SHP77 treated with DMSO at 0.1 percent for 48 hours (cell line): Measurements from ENCODE around the gene HEXB.

Experiments
- DNase-seq: peaks from one replicate; lab custom pipeline; 2025; lab: John Stamatoyannopoulos, UW

HEXB gene

GRCh38 chr5:74684900-74685851 lies at the start of gene HEXB:
Gene HEXB, plus strand, starts transcription at chr5:74685233. Its CDS starts 28 bp downstream, at chr5:74685261.
- peak; percentile 36 for DNase-seq

GRCh38 chr5:74636149-74636548 lies 48.9 kb upstream of the HEXB start:
- DNase-seq = no peak

- DNase-seq = no peak
Measured at GRCh38 chr5:74636552-74636951, 48.5 kb upstream of the HEXB start.

- no peak for DNase-seq
Measured at GRCh38 chr5:74638544-74638969, 46.5 kb upstream of the HEXB start.

- DNase-seq = no peak
Measured at GRCh38 chr5:74638970-74639806, 45.8 kb upstream of the HEXB start.

GRCh38 chr5:74639807-74640449 lies 45.1 kb upstream of the HEXB start:
- DNase-seq = no peak

GRCh38 chr5:74640450-74640953 lies 44.5 kb upstream of the HEXB start, which contains the start of gene ENC1:
Gene ENC1, minus strand, starts transcription at chr5:74640728. Its CDS starts 4,243 bp downstream, at chr5:74636485.
- peak; percentile 71 for DNase-seq

- no peak for DNase-seq
Measured at GRCh38 chr5:74640954-74641734, 43.9 kb upstream of the HEXB start.

GRCh38 chr5:74641735-74642542 lies 43.1 kb upstream of the HEXB start:
- no peak for DNase-seq

- no peak for DNase-seq
Measured at GRCh38 chr5:74642543-74642863, 42.5 kb upstream of the HEXB start.

GRCh38 chr5:74643111-74643562 lies 41.9 kb upstream of the HEXB start:
- DNase-seq = no peak

- peak; percentile 46 for DNase-seq
Measured at GRCh38 chr5:74647096-74647495, 37.9 kb upstream of the HEXB start.

GRCh38 chr5:74648835-74649293 lies 36.2 kb upstream of the HEXB start:
- peak; percentile 51 for DNase-seq

- no peak for DNase-seq
Measured at GRCh38 chr5:74649421-74649973, 35.5 kb upstream of the HEXB start.

- no peak for DNase-seq
Measured at GRCh38 chr5:74651710-74652109, 33.3 kb upstream of the HEXB start.

- no peak for DNase-seq
Measured at GRCh38 chr5:74652576-74652975, 32.5 kb upstream of the HEXB start.

- no peak for DNase-seq
Measured at GRCh38 chr5:74653991-74654390, 31.0 kb upstream of the HEXB start.

- no peak for DNase-seq
Measured at GRCh38 chr5:74655206-74655605, 29.8 kb upstream of the HEXB start.

- DNase-seq = no peak
Measured at GRCh38 chr5:74655716-74656115, 29.3 kb upstream of the HEXB start.

- no peak for DNase-seq
Measured at GRCh38 chr5:74657165-74657564, 27.9 kb upstream of the HEXB start.
